Left lung (tissue), 10 donors: ENCODE results near the gene NDP. TPM values are rescaled to one million over a fixed set of nuclear protein-coding genes. Genes with fewer than 3 reads are reported as not detected.

ENCODE experiments used
- ATAC-seq: fragments of 200-7000 bp; cut with Tn5 transposase; one replicate; pipeline ENCODE4 v1.9.1; 2020; ENCODE audit warnings: moderate library complexity
- DNase-seq, 4 donors: peaks; one replicate each; pipeline ENCODE4 v3.0.0-alpha.2; 2013 to 2020
- H3K27ac ChIP-seq, 2 donors: fragments of 200-600 bp; sonication (generic) in 1 of 2; one replicate each; pipeline versions ENCODE4 v1.5.0 to v1.8.0; 2020 to 2021
- H3K27me3 ChIP-seq, 2 donors: fragments of 200-600 bp; sonication (generic) in 1 of 2; one replicate each; pipeline versions ENCODE4 v1.5.0 to v1.8.0; 2020 to 2021
- H3K36me3 ChIP-seq, 2 donors: fragments of 200-600 bp; sonication (generic) in 1 of 2; one replicate each; pipeline versions ENCODE4 v1.5.0 to v1.8.0; 2020 to 2021
- H3K4me1 ChIP-seq, 2 donors: fragments of 200-600 bp; one replicate each; pipeline ENCODE4 v1.8.0; 2021
- H3K4me3 ChIP-seq, 2 donors: fragments of 200-600 bp; sonication (generic) in 1 of 2; one replicate each; pipeline versions ENCODE4 v1.5.0 to v1.8.0; 2020 to 2021; ENCODE audit warnings: mild to moderate bottlenecking in 1 of 2
- H3K9me3 ChIP-seq, 2 donors: fragments of 200-600 bp; sonication (generic) in 1 of 2; one replicate each; pipeline versions ENCODE4 v1.5.0 to v1.8.0; 2020 to 2021
- intact Hi-C, 2 donors: fragments of 100-400 bp; cut with DNase I; formaldehyde crosslinking; loops; one replicate each; pipeline versions ENCODE4 v1.11.2 to v1.14.2; 2022
- polyA plus RNA-seq, 6 donors: library from polyadenylated mRNA; unstranded; fragments of 120-200 nt; gene quantifications; one replicate each; pipeline ENCODE4 v1.2.1, GENCODE V29; 2013; ENCODE audit not compliant: insufficient read length in 6 of 6
- total RNA-seq, 2 donors: library from RNA; stranded (reverse); fragmentation: NEBNext Ultra II Directional; extraction: Animal tissue kit (Norgen Biotek cat#: 25700); gene quantifications; one replicate each; pipeline ENCODE4 v1.2.1, GENCODE V29; 2021
- TF ChIP-seq, protein P1 (sequence below), 2 donors: fragments of 200-600 bp; sonication (generic) in 1 of 2; IDR thresholded peaks; one replicate each; pipeline versions ENCODE4 v1.5.0 to v1.8.0; 2021; ENCODE audit warnings: antibody characterized with exemption in 2 of 2
- donor health status: DM: no; HTN: yes; CAD: no.
- donor health status: DM: no; HTN: no; CAD: no.

NDP gene
- total and polyA plus RNA-seq, 8 donors: 0.21 to 0.52 (median 0.35) TPM; not detected in 2

- H3K27me3 ChIP-seq: peaks cover 16 to 34% of the 10 kb centered on the region in 2 donors
- H3K9me3 ChIP-seq: no peaks in the 10 kb centered on the region
- no peak for DNase-seq
- H3K27ac ChIP-seq: no peak overlapping the region
- TF ChIP-seq, protein P1, sequence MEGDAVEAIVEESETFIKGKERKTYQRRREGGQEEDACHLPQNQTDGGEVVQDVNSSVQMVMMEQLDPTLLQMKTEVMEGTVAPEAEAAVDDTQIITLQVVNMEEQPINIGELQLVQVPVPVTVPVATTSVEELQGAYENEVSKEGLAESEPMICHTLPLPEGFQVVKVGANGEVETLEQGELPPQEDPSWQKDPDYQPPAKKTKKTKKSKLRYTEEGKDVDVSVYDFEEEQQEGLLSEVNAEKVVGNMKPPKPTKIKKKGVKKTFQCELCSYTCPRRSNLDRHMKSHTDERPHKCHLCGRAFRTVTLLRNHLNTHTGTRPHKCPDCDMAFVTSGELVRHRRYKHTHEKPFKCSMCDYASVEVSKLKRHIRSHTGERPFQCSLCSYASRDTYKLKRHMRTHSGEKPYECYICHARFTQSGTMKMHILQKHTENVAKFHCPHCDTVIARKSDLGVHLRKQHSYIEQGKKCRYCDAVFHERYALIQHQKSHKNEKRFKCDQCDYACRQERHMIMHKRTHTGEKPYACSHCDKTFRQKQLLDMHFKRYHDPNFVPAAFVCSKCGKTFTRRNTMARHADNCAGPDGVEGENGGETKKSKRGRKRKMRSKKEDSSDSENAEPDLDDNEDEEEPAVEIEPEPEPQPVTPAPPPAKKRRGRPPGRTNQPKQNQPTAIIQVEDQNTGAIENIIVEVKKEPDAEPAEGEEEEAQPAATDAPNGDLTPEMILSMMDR (IDR thresholded peaks at IDR 0.05): no peak
- H3K36me3 ChIP-seq: no peaks in the 10 kb centered on the region
- no peak for ATAC-seq
- intact Hi-C loops: no loop called here
- H3K4me3 ChIP-seq: no peak overlapping the region
- no peaks in the 10 kb centered on the region for H3K4me1 ChIP-seq
Measured at GRCh38 chrX:43974741-43975465, 1.7 kb upstream of the NDP start.

DNA sequence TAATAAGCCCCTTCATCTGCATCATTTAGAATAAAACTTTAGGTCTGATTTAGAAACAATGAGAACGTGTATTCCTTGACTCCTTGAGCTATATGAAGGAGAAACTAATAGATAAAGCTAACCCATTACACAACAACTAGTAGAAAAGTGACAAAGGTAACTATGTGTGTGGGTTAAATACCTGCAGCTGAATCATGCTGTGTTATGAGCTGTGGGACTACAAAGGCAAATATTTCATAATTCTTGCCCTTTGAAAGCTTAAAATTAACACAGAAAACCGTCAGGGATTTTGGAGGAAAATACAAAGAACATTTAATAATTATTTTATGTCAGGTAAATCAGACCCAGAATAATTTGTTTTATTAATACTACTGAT, 898 bp upstream of the NDP start:
- no peak for ATAC-seq
- Histone ChIP-seq H3K9me3 (no peaks in the 10 kb centered on the region), H3K27ac (no peak overlapping the region), H3K36me3 (no peaks in the 10 kb centered on the region), H3K4me1 (no peaks in the 10 kb centered on the region), H3K27me3 (peaks cover 16 to 41% of the 10 kb centered on the region in 2 donors), H3K4me3 (no peak overlapping the region)
- intact Hi-C loops: no loop called here
- DNase-seq: no peak
- TF ChIP-seq, protein P1 (IDR thresholded peaks at IDR 0.05): no peak

GRCh38 chrX:43971966-43972961, 926 bp downstream of the NDP start:
- intact Hi-C loops: no loop called here
- no peaks in the 10 kb centered on the region for H3K4me1 ChIP-seq
- no peak overlapping the region for H3K27ac ChIP-seq
- TF ChIP-seq, protein P1 (IDR thresholded peaks at IDR 0.05): no peak
- no peaks in the 10 kb centered on the region for H3K36me3 ChIP-seq
- peaks cover 16 to 43% of the 10 kb centered on the region in 2 donors for H3K27me3 ChIP-seq
- H3K9me3 ChIP-seq: no peaks in the 10 kb centered on the region
- H3K4me3 ChIP-seq: no peak overlapping the region
- peak in 1 of 4 donors; percentile 6 for DNase-seq
- ATAC-seq: peak; percentile 63

- H3K27ac ChIP-seq: no peak overlapping the region
- no peaks in the 10 kb centered on the region for H3K9me3 ChIP-seq
- intact Hi-C loops: no loop called here
- no peaks in the 10 kb centered on the region for H3K36me3 ChIP-seq
- TF ChIP-seq, protein P1 (IDR thresholded peaks at IDR 0.05): no peak
- no peak overlapping the region for H3K4me3 ChIP-seq
- H3K27me3 ChIP-seq: peaks cover 16 to 43% of the 10 kb centered on the region in 2 donors
- no peaks in the 10 kb centered on the region for H3K4me1 ChIP-seq
- DNase-seq (no peak), ATAC-seq (no peak)
Measured at GRCh38 chrX:43970528-43970927, 2.7 kb downstream of the NDP start.
